Cardiac muscle cell (in vitro differentiated cells and primary cell): ENCODE data around the gene TNFAIP8L3. TPM values are rescaled to one million over a fixed set of nuclear protein-coding genes. Genes with fewer than 3 reads are reported as not detected.
A peak's percentile ranks its signal among the peaks of the same experiment; 100 is the strongest.

Source experiments
- DNase-seq, 2 donors: peaks; one replicate each; pipeline versions ENCODE4 v3.0.0 to v3.0.0-alpha.2; 2010 to 2017; ENCODE audit warnings: low read depth in 1 of 2, low spot score in 1 of 2
- H3K27ac ChIP-seq: fragments of 200-600 bp; sonication (generic); 2 replicates; pipeline ENCODE4 v1.5.1; 2016
- H3K27me3 ChIP-seq: fragments of 200-600 bp; sonication (generic); 2 replicates; pipeline ENCODE4 v1.6.0; 2016; ENCODE audit warnings: control low read depth
- H3K36me3 ChIP-seq: fragments of 200-600 bp; sonication (generic); 2 replicates; pipeline ENCODE4 v1.5.1; 2016; ENCODE audit warnings: control low read depth
- H3K4me1 ChIP-seq: fragments of 200-600 bp; sonication (generic); 2 replicates; pipeline ENCODE4 v1.8.1; 2017; ENCODE audit warnings: low read depth, mild to moderate bottlenecking, mixed run types
- H3K4me3 ChIP-seq: fragments of 200-600 bp; sonication (generic); 2 replicates; pipeline ENCODE4 v1.5.1; 2016; ENCODE audit warnings: mild to moderate bottlenecking
- H3K9me3 ChIP-seq: fragments of 200-600 bp; sonication (generic); 2 replicates; pipeline ENCODE4 v1.5.1; 2017; ENCODE audit warnings: low read depth, mild to moderate bottlenecking, control low read depth
- CTCF ChIP-seq: IDR thresholded peaks from 2 replicates; pipeline ENCODE4 v1.5.1; 2012; ENCODE audit warnings: low read depth, mild to moderate bottlenecking, low read length
- polyA plus RNA-seq: library from polyadenylated mRNA; unstranded; fragments of >200 nt; fragmentation: Nextera tagmentation; extraction: Ambion mirVana; gene quantifications from 2 replicates; pipeline ENCODE4 v1.2.1, GENCODE V29; 2016
- total RNA-seq: library from RNA; depleted of rRNA; stranded (reverse); fragments of >200 nt; gene quantifications from 2 replicates; pipeline ENCODE4 v1.2.3, GENCODE V29; 2016

The TNFAIP8L3 gene
- total and polyA plus RNA-seq, 2 experiments from 2014 or later, result not detected

GRCh38 chr15:51112078-51112477, 17.4 kb upstream of the TNFAIP8L3 start:
- Histone ChIP-seq H3K4me1 (peaks cover 5% of the 10 kb centered on the region), H3K27ac (no peak overlapping the region), H3K36me3 (no peaks in the 10 kb centered on the region), H3K27me3 (no peaks in the 10 kb centered on the region), H3K4me3 (no peak overlapping the region), H3K9me3 (no peaks in the 10 kb centered on the region)
- no peak for DNase-seq
- no peak for TF ChIP-seq CTCF

- Histone ChIP-seq H3K27me3 (no peaks in the 10 kb centered on the region), H3K4me1 (peaks cover 5% of the 10 kb centered on the region), H3K4me3 (no peak overlapping the region), H3K36me3 (no peaks in the 10 kb centered on the region), H3K9me3 (no peaks in the 10 kb centered on the region), H3K27ac (no peak overlapping the region)
- DNase-seq, result no peak
- no peak for TF ChIP-seq CTCF
Observed at GRCh38 chr15:51111061-51111460, 16.4 kb upstream of the TNFAIP8L3 start.

- H3K36me3 ChIP-seq, result no peaks in the 10 kb centered on the region
- no peak for TF ChIP-seq CTCF
- H3K4me1 ChIP-seq, result peaks cover 5% of the 10 kb centered on the region
Observed at GRCh38 chr15:51110171-51110570, 15.5 kb upstream of the TNFAIP8L3 start.

GRCh38 chr15:51108933-51109550, 14.3 kb upstream of the TNFAIP8L3 start:
- no peaks in the 10 kb centered on the region for H3K36me3 ChIP-seq
- DNase-seq, result peak; percentile 41 to 63
- H3K27me3 ChIP-seq, result no peaks in the 10 kb centered on the region
- H3K4me1 ChIP-seq, result peaks cover 5% of the 10 kb centered on the region
- H3K4me3 ChIP-seq, result no peak overlapping the region
- no peak for TF ChIP-seq CTCF
- H3K27ac ChIP-seq, result peak overlapping the region; percentile 17
- no peaks in the 10 kb centered on the region for H3K9me3 ChIP-seq

More at GRCh38 chr15:51110171-51110570, 15.5 kb upstream of the TNFAIP8L3 start:
- Histone ChIP-seq H3K27ac (no peak overlapping the region), H3K27me3 (no peaks in the 10 kb centered on the region), H3K4me3 (no peak overlapping the region), H3K9me3 (no peaks in the 10 kb centered on the region)
- DNase-seq, result no peak

- Histone ChIP-seq H3K27ac (no peak overlapping the region), H3K27me3 (no peaks in the 10 kb centered on the region), H3K9me3 (no peaks in the 10 kb centered on the region), H3K36me3 (no peaks in the 10 kb centered on the region), H3K4me1 (peaks cover 5% of the 10 kb centered on the region), H3K4me3 (no peak overlapping the region)
- no peak for DNase-seq
- no peak for TF ChIP-seq CTCF
Observed at GRCh38 chr15:51107612-51108011, 12.9 kb upstream of the TNFAIP8L3 start.
